Gastrocnemius medialis (tissue), 4 donors: ENCODE data around the gene ARHGAP27.

ENCODE experiments used
- POLR2A ChIP-seq, 2 donors: fragments of 450-650 bp; IDR thresholded peaks; one replicate each; pipeline ENCODE4 v1.6.1; 2017; ENCODE audit warnings: antibody characterized with exemption in 2 of 2, mild to moderate bottlenecking in 2 of 2, moderate library complexity in 2 of 2
- TF ChIP-seq, protein P1 (sequence below), 5 experiments: fragments of 450-650 bp in 3 of 5; fragments of 200-600 bp in 2 of 5; sonication (generic) in 2 of 5; IDR thresholded peaks in 4 of 5; conservative IDR thresholded peaks in 1 of 5; 1 replicate in 4 of 5; 2 replicates in 1 of 5; pipeline ENCODE4 v1.5.1; 2016 to 2019; ENCODE audit warnings: antibody characterized with exemption in 5 of 5, mild to moderate bottlenecking in 3 of 5, moderate library complexity in 3 of 5

DNA sequence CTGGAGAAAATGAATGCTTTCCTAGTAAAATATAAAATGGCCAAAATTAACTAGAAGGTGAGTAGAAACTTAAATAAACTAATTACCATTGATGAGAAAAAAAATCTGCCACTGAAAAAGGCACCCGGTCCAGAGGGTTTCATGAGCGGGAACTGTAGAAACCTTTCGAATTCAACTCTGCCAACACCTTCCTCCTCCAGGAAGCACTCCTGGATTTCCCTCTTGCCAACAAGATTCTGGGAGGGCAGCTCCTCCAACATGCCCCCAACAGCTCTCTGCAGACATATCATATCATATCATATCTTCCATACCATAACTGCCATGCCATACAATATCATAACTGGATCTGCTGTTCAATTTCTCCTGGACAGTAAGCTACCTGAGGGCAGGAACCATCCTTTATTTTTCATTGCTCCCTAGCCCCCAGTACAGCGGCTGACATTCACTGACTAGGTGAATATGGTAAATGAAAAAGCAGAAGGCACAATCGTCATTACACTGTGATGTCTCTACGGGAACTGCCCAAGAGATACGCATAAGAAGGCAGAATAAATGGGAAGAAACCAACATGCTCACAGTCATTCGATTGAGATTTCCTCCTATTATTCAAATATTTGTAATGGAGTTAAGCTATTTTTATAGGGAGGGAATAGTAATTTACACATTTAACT lies 9.2 kb downstream of the ARHGAP27 start:
- no peak for TF ChIP-seq POLR2A (IDR thresholded peaks at IDR 0.05)
- TF ChIP-seq, protein P1, sequence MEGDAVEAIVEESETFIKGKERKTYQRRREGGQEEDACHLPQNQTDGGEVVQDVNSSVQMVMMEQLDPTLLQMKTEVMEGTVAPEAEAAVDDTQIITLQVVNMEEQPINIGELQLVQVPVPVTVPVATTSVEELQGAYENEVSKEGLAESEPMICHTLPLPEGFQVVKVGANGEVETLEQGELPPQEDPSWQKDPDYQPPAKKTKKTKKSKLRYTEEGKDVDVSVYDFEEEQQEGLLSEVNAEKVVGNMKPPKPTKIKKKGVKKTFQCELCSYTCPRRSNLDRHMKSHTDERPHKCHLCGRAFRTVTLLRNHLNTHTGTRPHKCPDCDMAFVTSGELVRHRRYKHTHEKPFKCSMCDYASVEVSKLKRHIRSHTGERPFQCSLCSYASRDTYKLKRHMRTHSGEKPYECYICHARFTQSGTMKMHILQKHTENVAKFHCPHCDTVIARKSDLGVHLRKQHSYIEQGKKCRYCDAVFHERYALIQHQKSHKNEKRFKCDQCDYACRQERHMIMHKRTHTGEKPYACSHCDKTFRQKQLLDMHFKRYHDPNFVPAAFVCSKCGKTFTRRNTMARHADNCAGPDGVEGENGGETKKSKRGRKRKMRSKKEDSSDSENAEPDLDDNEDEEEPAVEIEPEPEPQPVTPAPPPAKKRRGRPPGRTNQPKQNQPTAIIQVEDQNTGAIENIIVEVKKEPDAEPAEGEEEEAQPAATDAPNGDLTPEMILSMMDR (IDR thresholded peaks at IDR 0.05 in 4 of 5, conservative IDR thresholded peaks at IDR 0.05 in 1 of 5): no peak
